Endodermal cell (in vitro differentiated cells): ENCODE results near the gene ODAD4. TPM values are rescaled to one million over a fixed set of nuclear protein-coding genes. Genes with fewer than 3 reads are reported as not detected.
"Not testable (repeated sequence)": the region's sequence is repeated elsewhere in the genome, so short reads cannot be mapped to it uniquely, and the experiment has no call there.

Experiments used
- DNase-seq: peaks from one replicate; pipeline ENCODE4 v3.0.0-alpha.2; 2017
- H3K27ac ChIP-seq: 2 replicates; pipeline ENCODE4 v1.5.1; 2013; ENCODE audit warnings: mild to moderate bottlenecking, low read depth, low read length, moderate library complexity
- H3K27me3 ChIP-seq: 2 replicates; pipeline ENCODE4 v1.6.1; 2013; ENCODE audit warnings: mild to moderate bottlenecking, low read length, moderate library complexity; ENCODE audit not compliant: insufficient read depth, control insufficient read depth, poor library complexity, severe bottlenecking
- H3K36me3 ChIP-seq: 2 replicates; pipeline ENCODE4 v1.7.0; 2013; ENCODE audit warnings: mild to moderate bottlenecking, low read length, moderate library complexity; ENCODE audit not compliant: control insufficient read depth, insufficient read depth
- H3K4me1 ChIP-seq: one replicate; pipeline ENCODE4 v1.7.0; 2013; ENCODE audit warnings: low read length; ENCODE audit not compliant: control insufficient read depth, insufficient read depth
- H3K4me3 ChIP-seq: 2 replicates; pipeline ENCODE4 v1.5.1; 2013; ENCODE audit warnings: mild to moderate bottlenecking, low read length, moderate library complexity
- H3K9ac ChIP-seq: 2 replicates; pipeline ENCODE4 v1.6.1; 2013; ENCODE audit warnings: mild to moderate bottlenecking, low read length, moderate library complexity; ENCODE audit not compliant: poor library complexity, severe bottlenecking; ENCODE audit errors: extremely low read depth
- H3K9me3 ChIP-seq: 2 replicates; pipeline ENCODE4 v1.6.1; 2013; ENCODE audit warnings: mild to moderate bottlenecking, low read length, moderate library complexity; ENCODE audit not compliant: control insufficient read depth
- H3K27ac Mint-ChIP-seq: 2 replicates; pipeline ENCODE4 v1.8.0; 2020; ENCODE audit warnings: mixed read lengths
- H3K27me3 Mint-ChIP-seq: 2 replicates; pipeline ENCODE4 v1.8.0; 2021; ENCODE audit warnings: mild to moderate bottlenecking, mixed read lengths; ENCODE audit not compliant: insufficient read depth
- H3K36me3 Mint-ChIP-seq: 2 replicates; pipeline ENCODE4 v1.8.0; 2020; ENCODE audit warnings: low read depth, mixed read lengths
- H3K4me1 Mint-ChIP-seq: 2 replicates; pipeline ENCODE4 v1.8.0; 2020; ENCODE audit warnings: mixed read lengths
- H3K4me3 Mint-ChIP-seq: 2 replicates; pipeline ENCODE4 v1.8.0; 2020; ENCODE audit warnings: mild to moderate bottlenecking, moderate library complexity, mixed read lengths
- H3K9me3 Mint-ChIP-seq: 2 replicates; pipeline ENCODE4 v1.8.0; 2020; ENCODE audit warnings: mild to moderate bottlenecking, mixed read lengths
- WGBS, 2 experiments: methylation state at CpG; one replicate each; pipeline versions ENCODE4 v1.1.5 to v1.1.7; 2013; ENCODE audit warnings: missing lambda C conversion rate in 2 of 2, mixed read lengths in 1 of 2; ENCODE audit not compliant: insufficient coverage in 1 of 2, insufficient read length in 1 of 2; 5-methylcytosine and 5-hydroxymethylcytosine counted together
- total RNA-seq, 2 donors: library from RNA; stranded (reverse); fragmentation: NEBNext Ultra II Directional in 1 of 2; extraction: Animal tissue kit (Norgen Biotek cat#: 25700) in 1 of 2; gene quantifications; 2 replicates in 1 of 2; 3 replicates in 1 of 2; pipeline ENCODE4 v1.2.1, GENCODE V29; 2021
- TF ChIP-seq, protein P1 (sequence below): fragments of 200-600 bp; sonication (generic); conservative IDR thresholded peaks from 2 replicates; pipeline ENCODE4 v1.5.0; 2021; ENCODE audit warnings: antibody characterized with exemption, mild to moderate bottlenecking

ODAD4 gene
- total RNA-seq, 2 donors from 2014 or later = 3.9 to 4.7 TPM

- H3K4me1 Mint-ChIP-seq = no peaks in the 10 kb centered on the region
- no peaks in the 10 kb centered on the region for H3K9me3 ChIP-seq
- no peak overlapping the region for H3K9ac ChIP-seq
- H3K27me3 ChIP-seq = no peaks in the 10 kb centered on the region
- TF ChIP-seq, protein P1, sequence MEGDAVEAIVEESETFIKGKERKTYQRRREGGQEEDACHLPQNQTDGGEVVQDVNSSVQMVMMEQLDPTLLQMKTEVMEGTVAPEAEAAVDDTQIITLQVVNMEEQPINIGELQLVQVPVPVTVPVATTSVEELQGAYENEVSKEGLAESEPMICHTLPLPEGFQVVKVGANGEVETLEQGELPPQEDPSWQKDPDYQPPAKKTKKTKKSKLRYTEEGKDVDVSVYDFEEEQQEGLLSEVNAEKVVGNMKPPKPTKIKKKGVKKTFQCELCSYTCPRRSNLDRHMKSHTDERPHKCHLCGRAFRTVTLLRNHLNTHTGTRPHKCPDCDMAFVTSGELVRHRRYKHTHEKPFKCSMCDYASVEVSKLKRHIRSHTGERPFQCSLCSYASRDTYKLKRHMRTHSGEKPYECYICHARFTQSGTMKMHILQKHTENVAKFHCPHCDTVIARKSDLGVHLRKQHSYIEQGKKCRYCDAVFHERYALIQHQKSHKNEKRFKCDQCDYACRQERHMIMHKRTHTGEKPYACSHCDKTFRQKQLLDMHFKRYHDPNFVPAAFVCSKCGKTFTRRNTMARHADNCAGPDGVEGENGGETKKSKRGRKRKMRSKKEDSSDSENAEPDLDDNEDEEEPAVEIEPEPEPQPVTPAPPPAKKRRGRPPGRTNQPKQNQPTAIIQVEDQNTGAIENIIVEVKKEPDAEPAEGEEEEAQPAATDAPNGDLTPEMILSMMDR = no peak
- H3K36me3 ChIP-seq = peaks cover 53% of the 10 kb centered on the region
- H3K4me1 ChIP-seq = no peaks in the 10 kb centered on the region
- WGBS, 2 experiments = 67 to 100% methylated on average over 1 of the region's 1 CpG
- no peak overlapping the region for H3K27ac ChIP-seq
- H3K27ac Mint-ChIP-seq = peak overlapping the region; percentile 84
- no peak overlapping the region for H3K4me3 ChIP-seq
- no peaks in the 10 kb centered on the region for H3K27me3 Mint-ChIP-seq
- H3K36me3 Mint-ChIP-seq = peaks cover 36% of the 10 kb centered on the region
- no peaks in the 10 kb centered on the region for H3K9me3 Mint-ChIP-seq
- DNase-seq = no peak
- no peak overlapping the region for H3K4me3 Mint-ChIP-seq
Observed at GRCh38 chr17:42005166-42005565, 74.7 kb downstream of the ODAD4 start.

- Histone ChIP-seq H3K9ac (no peak overlapping the region), H3K27me3 (no peaks in the 10 kb centered on the region), H3K4me3 (no peak overlapping the region), H3K27ac (no peak overlapping the region), H3K36me3 (peaks cover 28% of the 10 kb centered on the region), H3K9me3 (no peaks in the 10 kb centered on the region), H3K4me1 (no peaks in the 10 kb centered on the region)
- Mint-ChIP-seq H3K9me3 (no peaks in the 10 kb centered on the region), H3K36me3 (peaks cover 27% of the 10 kb centered on the region), H3K4me1 (peaks cover 21% of the 10 kb centered on the region), H3K27me3 (no peaks in the 10 kb centered on the region), H3K27ac (no peak overlapping the region), H3K4me3 (no peak overlapping the region)
- WGBS, 2 experiments = 93 to 97% methylated on average over 2 to 4 of the region's 4 CpGs
- DNase-seq = peak; percentile 70
- TF ChIP-seq, protein P1 = peak; percentile 30
Observed at GRCh38 chr17:42009170-42009569, 78.8 kb downstream of the ODAD4 start.

DNA sequence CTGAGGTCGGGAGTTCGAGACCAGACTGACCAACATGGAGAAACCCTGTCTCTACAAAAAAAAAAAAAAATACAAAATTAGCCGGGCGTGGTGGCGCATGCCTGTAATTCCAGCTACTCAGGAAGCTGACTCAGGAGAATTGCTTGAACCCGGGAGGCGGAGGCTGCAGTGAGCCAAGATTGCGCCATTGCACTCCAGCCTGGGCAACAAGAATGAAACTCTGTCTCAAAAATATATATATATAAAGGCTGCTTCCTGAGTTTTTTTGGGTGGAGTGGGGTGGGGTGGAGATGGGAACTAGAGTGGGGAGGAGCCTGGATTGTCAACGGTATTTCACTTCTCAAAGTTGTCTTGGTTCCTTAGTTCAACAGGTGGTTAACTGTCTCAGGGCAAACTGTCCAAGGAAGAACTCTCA is 79.9 kb downstream of the ODAD4 start:
- H3K4me1 Mint-ChIP-seq = peaks cover 21% of the 10 kb centered on the region
- peaks cover 29% of the 10 kb centered on the region for H3K36me3 ChIP-seq
- H3K4me3 ChIP-seq, H3K27me3 ChIP-seq, H3K4me1 ChIP-seq, H3K27me3 Mint-ChIP-seq, H3K9me3 Mint-ChIP-seq, DNase-seq, H3K4me3 Mint-ChIP-seq, H3K9ac ChIP-seq, H3K27ac ChIP-seq, H3K9me3 ChIP-seq: not testable (repeated sequence)
- peak overlapping the region; percentile 58 for H3K27ac Mint-ChIP-seq
- H3K36me3 Mint-ChIP-seq = peaks cover 31% of the 10 kb centered on the region
- 95 to 100% methylated on average over 1 to 9 of the region's 9 CpGs for WGBS, 2 experiments

- Histone ChIP-seq H3K9me3 (no peaks in the 10 kb centered on the region), H3K27ac (no peak overlapping the region), H3K9ac (no peak overlapping the region), H3K27me3 (no peaks in the 10 kb centered on the region), H3K4me3 (no peak overlapping the region), H3K4me1 (peaks cover 3% of the 10 kb centered on the region), H3K36me3 (peaks cover 31% of the 10 kb centered on the region)
- TF ChIP-seq, protein P1 = no peak
- no peaks in the 10 kb centered on the region for H3K27me3 Mint-ChIP-seq
- H3K4me1 Mint-ChIP-seq = peaks cover 25% of the 10 kb centered on the region
- WGBS, 2 experiments = 83 to 94% methylated on average over 2 to 3 of the region's 3 CpGs
- no peak overlapping the region for H3K4me3 Mint-ChIP-seq
- peak; percentile 60 for DNase-seq
- H3K9me3 Mint-ChIP-seq = no peaks in the 10 kb centered on the region
- H3K27ac Mint-ChIP-seq = peak overlapping the region; percentile 64
- H3K36me3 Mint-ChIP-seq = peaks cover 34% of the 10 kb centered on the region
Observed at GRCh38 chr17:42010898-42011516, 80.6 kb downstream of the ODAD4 start.

DNA sequence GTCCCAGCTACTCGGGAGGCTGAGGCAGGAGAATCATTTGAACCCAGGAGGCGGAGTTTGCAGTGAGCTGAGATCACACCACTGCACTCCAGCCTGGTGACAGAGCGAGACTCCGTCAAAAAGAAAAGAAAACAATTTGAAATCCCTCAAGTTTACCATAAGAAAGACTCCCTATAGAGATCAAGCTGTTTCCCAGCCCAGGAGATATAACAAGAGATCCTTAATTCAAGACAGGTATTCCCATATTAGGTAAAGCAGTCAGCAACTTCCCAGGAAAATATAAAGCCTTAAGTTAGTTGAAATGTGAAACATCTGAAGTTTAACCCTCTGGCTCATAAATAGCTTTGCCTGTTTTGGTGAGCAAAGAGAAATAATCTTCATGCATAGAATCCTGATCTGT is 81.9 kb downstream of the ODAD4 start:
- not testable (repeated sequence) for H3K27me3 Mint-ChIP-seq, H3K4me3 Mint-ChIP-seq, H3K27me3 ChIP-seq, H3K4me3 ChIP-seq, H3K9me3 Mint-ChIP-seq, H3K4me1 ChIP-seq, DNase-seq, H3K9me3 ChIP-seq, H3K9ac ChIP-seq
- Mint-ChIP-seq H3K36me3 (peaks cover 31% of the 10 kb centered on the region), H3K27ac (peak overlapping the region; percentile 56), H3K4me1 (peaks cover 28% of the 10 kb centered on the region)
- H3K36me3 ChIP-seq = peaks cover 27% of the 10 kb centered on the region
- peak overlapping the region; percentile 41 for H3K27ac ChIP-seq
- 71 to 83% methylated on average over 4 of the region's 4 CpGs for WGBS, 2 experiments
